ENCODE results near the gene MRPL17. TPM values are rescaled to one million over a fixed set of nuclear protein-coding genes. Genes with fewer than 3 reads are reported as not detected.

Gene MRPL17
- total and polyA plus RNA-seq, 10 of the 15 experiments (the other 5 are each of a cell fraction or from before 2014, with no cell fraction given): 60.3 to 171 (median 94.8) TPM

GRCh38 chr11:6631361-6631890 lies 51.7 kb downstream of the MRPL17 start:
- H3K36me3 ChIP-seq (ENCODE audit: control insufficient read depth in 2 of 2, insufficient read depth in 2 of 2, low read length in 1 of 2): no peaks in the 10 kb centered on the region
- H3K79me2 ChIP-seq (ENCODE audit: control insufficient read depth, insufficient read depth, low read length): no peaks in the 10 kb centered on the region
- no peak overlapping the region for H3K9ac ChIP-seq (ENCODE audit: control insufficient read depth, insufficient read depth, low read length)
- SMC1A ChIA-PET (ENCODE audit: uncharacterized antibody, unreplicated experiment): interaction anchor here (0.8 to 1.0 kb wide), 2 partner anchors 9 to 12 kb away, joined by 3 read pairs; partner anchors contain the start of gene TPP1
- no peak overlapping the region for H3K4me2 ChIP-seq (ENCODE audit: control insufficient read depth, insufficient read depth)
- in situ Hi-C loops (cut with MboI): no loop called here
- FAIRE-seq (no peak), DNase-seq (ENCODE audit: low read depth, low spot score) (no peak), ATAC-seq (no peak)
- H3K9me3 ChIP-seq (replicated peaks; ENCODE audit: control insufficient read depth, insufficient read depth, low read length): no peaks in the 10 kb centered on the region
- 71% methylated on average over 11 of the region's 11 CpGs for WGBS (ENCODE audit: insufficient coverage, insufficient replicate concordance, low lambda C conversion rate, missing lambda C conversion rate)
- BruUV-seq (replicated peaks): no TSS peak
- H3K4me1 ChIP-seq (ENCODE audit: control insufficient read depth, insufficient read depth, low read length): peaks cover 9% of the 10 kb centered on the region
- POLR2A ChIA-PET: interaction anchor here (0.6 to 1.1 kb wide), 2 partner anchors 8 to 12 kb away, joined by 4 read pairs; partner anchors contain the start of gene TPP1
- no peak overlapping the region for H3K27ac ChIP-seq (ENCODE audit: control insufficient read depth, insufficient read depth)
- intact Hi-C loops (cut with micrococcal nuclease; ENCODE audit: unreplicated experiment): no loop called here
- CTCF ChIA-PET: interaction anchor here (1.1 to 1.5 kb wide), 4 partner anchors 12 to 252 kb away, joined by 3 to 4 read pairs (median 3); partner anchors contain the start of genes ILK and TPP1
- RAD21 ChIA-PET (ENCODE audit: unreplicated experiment): interaction anchor here (1.0 kb wide), 1 partner anchor 31 kb away, joined by 3 read pairs; no protein-coding TSS in a partner anchor
- H4K20me1 ChIP-seq (ENCODE audit: control insufficient read depth, insufficient read depth): no peaks in the 10 kb centered on the region
- TF ChIP-seq KLF5 (IDR thresholded peaks at IDR 0.05; ENCODE audit: partially characterized antibody) (no peak), POLR2AphosphoS2 (IDR thresholded peaks at IDR 0.05; ENCODE audit: low read depth, low read length) (no peak), PML (IDR thresholded peaks at IDR 0.05; ENCODE audit: low read length) (no peak), RAD51 (IDR thresholded peaks at IDR 0.05) (no peak), BCL11A (IDR thresholded peaks at IDR 0.05; ENCODE audit: low read depth, low read length) (no peak), TCF7 (IDR thresholded peaks at IDR 0.05; ENCODE audit: borderline replicate concordance) (no peak), SUPT20H (IDR thresholded peaks at IDR 0.05; ENCODE audit: borderline replicate concordance, control insufficient read depth, low read depth, low read length) (no peak), ATF7 (IDR thresholded peaks at IDR 0.05; ENCODE audit: low read depth) (no peak), YBX1 (IDR thresholded peaks at IDR 0.05) (no peak), KAT2A (conservative IDR thresholded peaks at IDR 0.05; ENCODE audit: control insufficient read depth, low read depth, low read length) (no peak), SIX5 (IDR thresholded peaks at IDR 0.05; ENCODE audit: low read depth, low read length, severe bottlenecking) (no peak), TCF12 (IDR thresholded peaks at IDR 0.05; ENCODE audit: low read depth, low read length) (no peak)
- TF ChIP-seq, protein P1, sequence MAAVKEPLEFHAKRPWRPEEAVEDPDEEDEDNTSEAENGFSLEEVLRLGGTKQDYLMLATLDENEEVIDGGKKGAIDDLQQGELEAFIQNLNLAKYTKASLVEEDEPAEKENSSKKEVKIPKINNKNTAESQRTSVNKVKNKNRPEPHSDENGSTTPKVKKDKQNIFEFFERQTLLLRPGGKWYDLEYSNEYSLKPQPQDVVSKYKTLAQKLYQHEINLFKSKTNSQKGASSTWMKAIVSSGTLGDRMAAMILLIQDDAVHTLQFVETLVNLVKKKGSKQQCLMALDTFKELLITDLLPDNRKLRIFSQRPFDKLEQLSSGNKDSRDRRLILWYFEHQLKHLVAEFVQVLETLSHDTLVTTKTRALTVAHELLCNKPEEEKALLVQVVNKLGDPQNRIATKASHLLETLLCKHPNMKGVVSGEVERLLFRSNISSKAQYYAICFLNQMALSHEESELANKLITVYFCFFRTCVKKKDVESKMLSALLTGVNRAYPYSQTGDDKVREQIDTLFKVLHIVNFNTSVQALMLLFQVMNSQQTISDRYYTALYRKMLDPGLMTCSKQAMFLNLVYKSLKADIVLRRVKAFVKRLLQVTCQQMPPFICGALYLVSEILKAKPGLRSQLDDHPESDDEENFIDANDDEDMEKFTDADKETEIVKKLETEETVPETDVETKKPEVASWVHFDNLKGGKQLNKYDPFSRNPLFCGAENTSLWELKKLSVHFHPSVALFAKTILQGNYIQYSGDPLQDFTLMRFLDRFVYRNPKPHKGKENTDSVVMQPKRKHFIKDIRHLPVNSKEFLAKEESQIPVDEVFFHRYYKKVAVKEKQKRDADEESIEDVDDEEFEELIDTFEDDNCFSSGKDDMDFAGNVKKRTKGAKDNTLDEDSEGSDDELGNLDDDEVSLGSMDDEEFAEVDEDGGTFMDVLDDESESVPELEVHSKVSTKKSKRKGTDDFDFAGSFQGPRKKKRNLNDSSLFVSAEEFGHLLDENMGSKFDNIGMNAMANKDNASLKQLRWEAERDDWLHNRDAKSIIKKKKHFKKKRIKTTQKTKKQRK (IDR thresholded peaks at IDR 0.05; ENCODE audit: low read depth, low read length): no peak
- no peaks in the 10 kb centered on the region for H3K27me3 ChIP-seq (replicated peaks in 1 of 2; ENCODE audit: control insufficient read depth in 2 of 2, insufficient read depth in 2 of 2, low read length in 1 of 2)
- no peak overlapping the region for H2AFZ ChIP-seq (ENCODE audit: control insufficient read depth, low read depth, low read length)
- no peak overlapping the region for H3K4me3 ChIP-seq

Measured in GM12878 (cell line).